Adrenal gland (tissue), 12 donors: ENCODE data around the gene RASSF1. TPM values are rescaled to one million over a fixed set of nuclear protein-coding genes. Genes with fewer than 3 reads are reported as not detected.

Source experiments
- DNase-seq, 7 donors: peaks; one replicate each; pipeline ENCODE4 v3.0.0-alpha.2; 2019 to 2020
- H3K27ac ChIP-seq, 5 donors: fragments of 200-600 bp; sonication (generic) in 4 of 5; 1 replicate in 3 of 5; 2 replicates in 2 of 5; pipeline versions ENCODE4 v1.5.1 to v1.8.0; 2016 to 2020; ENCODE audit warnings: mild to moderate bottlenecking in 1 of 5
- H3K27me3 ChIP-seq: fragments of 200-600 bp; 2 replicates; pipeline ENCODE4 v1.8.0; 2021
- H3K36me3 ChIP-seq, 2 donors: fragments of 200-600 bp; replicated peaks in 1 of 2; 1 replicate in 1 of 2; 2 replicates in 1 of 2; pipeline versions ENCODE4 v1.5.1 to v1.8.0; 2018 to 2022
- H3K4me1 ChIP-seq, 2 donors: fragments of 200-600 bp; replicated peaks in 1 of 2; 1 replicate in 1 of 2; 2 replicates in 1 of 2; pipeline versions ENCODE4 v1.5.1 to v1.8.0; 2018 to 2021
- H3K4me3 ChIP-seq, 4 donors: fragments of 200-600 bp; sonication (generic) in 3 of 4; one replicate each; pipeline ENCODE4 v1.5.1; 2016 to 2018
- H3K9me3 ChIP-seq, 3 donors: fragments of 200-600 bp; sonication (generic) in 1 of 3; replicated peaks in 1 of 3; 1 replicate in 2 of 3; 2 replicates in 1 of 3; pipeline versions ENCODE4 v1.5.1 to v1.8.0; 2016 to 2021
- POLR2A ChIP-seq, 2 donors: fragments of 450-650 bp; IDR thresholded peaks; one replicate each; pipeline ENCODE4 v1.6.1; 2017; ENCODE audit warnings: antibody characterized with exemption in 2 of 2, mild to moderate bottlenecking in 2 of 2, moderate library complexity in 1 of 2
- WGBS, 4 donors: extraction: QIAGEN DNeasy Blood & Tissue Kit in 2 of 4; methylation state at CpG; one replicate each; pipeline versions ENCODE4 v1.1.5 to v1.1.7; 2013 to 2017; 5-methylcytosine and 5-hydroxymethylcytosine counted together
- intact Hi-C, 2 donors: fragments of 100-400 bp; cut with DNase I; formaldehyde crosslinking; loops; one replicate each; pipeline versions ENCODE4 v1.14.1 to v1.15.0; 2022 to 2023
- polyA plus RNA-seq, 3 donors: library from polyadenylated mRNA; stranded (reverse); fragments of 200-250 nt in 2 of 3; fragments of 350-450 nt in 1 of 3; fragmentation: Illumina TruSeq in 1 of 3; extraction: RNeasy Lipid Tissue Mini Kit (QIAGEN cat#74804) in 1 of 3; gene quantifications; one replicate each; pipeline ENCODE4 v1.2.3, GENCODE V29; 2013 to 2014
- total RNA-seq, 9 donors: library from RNA; depleted of rRNA in 4 of 9; stranded (reverse); fragments of >200 nt in 4 of 9; fragments of 120-200 nt in 1 of 9; fragmentation: NEBNext Ultra II Directional in 1 of 9; extraction: Animal tissue kit (Norgen Biotek cat#: 25700) in 1 of 9; gene quantifications; one replicate each; pipeline versions ENCODE4 v1.1.0 to v1.2.4, GENCODE V29; 2013 to 2023
- TF ChIP-seq, protein P1 (sequence below), 6 experiments: fragments of 450-650 bp in 4 of 6; fragments of 200-600 bp in 2 of 6; sonication (generic) in 1 of 6; IDR thresholded peaks; 1 replicate in 5 of 6; 2 replicates in 1 of 6; pipeline versions ENCODE4 v1.5.1 to v1.8.0; 2016 to 2021; ENCODE audit warnings: antibody characterized with exemption in 6 of 6, mild to moderate bottlenecking in 2 of 6, moderate library complexity in 1 of 6
- donor health status: healthy with polysubstance abuse.
- donor health status: Bipolar disorder and iron deficiency.
- donor health status: DM: yes; HTN: yes; CAD: no.
- donor health status: DM: no; HTN: no; CAD: no.
- donor health status: DM: no; HTN: no; CAD: no.
- donor health status: DM: yes; HTN: yes; CAD: no.

The RASSF1 gene
- total and polyA plus RNA-seq, 12 donors: 9.6 to 27.4 (median 14.7) TPM

DNA sequence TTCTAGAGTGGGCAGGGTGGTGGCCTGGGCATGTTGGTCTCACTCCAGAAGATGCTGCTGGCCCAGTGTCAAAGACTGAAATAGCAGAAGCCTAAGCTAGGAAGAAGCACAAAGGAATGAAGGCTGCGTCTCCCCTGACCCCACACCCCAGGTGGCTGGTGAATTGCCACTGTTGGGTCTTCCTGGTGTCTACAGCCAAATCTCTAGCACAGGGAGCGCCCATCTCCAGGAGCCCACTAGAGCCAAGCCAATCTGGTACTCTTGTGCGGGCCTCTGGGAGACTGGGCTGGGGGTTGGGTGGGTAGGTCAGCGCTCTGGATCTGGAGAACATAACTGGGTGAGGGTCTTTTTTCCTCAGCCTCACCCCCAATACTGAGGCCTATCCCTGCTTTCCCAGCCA is 13.5 kb downstream of the RASSF1 start:
- no peaks in the 10 kb centered on the region for H3K9me3 ChIP-seq
- 59 to 75% (median 70%) methylated on average over 4 of the region's 4 CpGs for WGBS, 4 donors
- no peaks in the 10 kb centered on the region for H3K27me3 ChIP-seq
- peaks cover 16 to 43% of the 10 kb centered on the region in 2 donors for H3K4me1 ChIP-seq
- TF ChIP-seq, protein P1, sequence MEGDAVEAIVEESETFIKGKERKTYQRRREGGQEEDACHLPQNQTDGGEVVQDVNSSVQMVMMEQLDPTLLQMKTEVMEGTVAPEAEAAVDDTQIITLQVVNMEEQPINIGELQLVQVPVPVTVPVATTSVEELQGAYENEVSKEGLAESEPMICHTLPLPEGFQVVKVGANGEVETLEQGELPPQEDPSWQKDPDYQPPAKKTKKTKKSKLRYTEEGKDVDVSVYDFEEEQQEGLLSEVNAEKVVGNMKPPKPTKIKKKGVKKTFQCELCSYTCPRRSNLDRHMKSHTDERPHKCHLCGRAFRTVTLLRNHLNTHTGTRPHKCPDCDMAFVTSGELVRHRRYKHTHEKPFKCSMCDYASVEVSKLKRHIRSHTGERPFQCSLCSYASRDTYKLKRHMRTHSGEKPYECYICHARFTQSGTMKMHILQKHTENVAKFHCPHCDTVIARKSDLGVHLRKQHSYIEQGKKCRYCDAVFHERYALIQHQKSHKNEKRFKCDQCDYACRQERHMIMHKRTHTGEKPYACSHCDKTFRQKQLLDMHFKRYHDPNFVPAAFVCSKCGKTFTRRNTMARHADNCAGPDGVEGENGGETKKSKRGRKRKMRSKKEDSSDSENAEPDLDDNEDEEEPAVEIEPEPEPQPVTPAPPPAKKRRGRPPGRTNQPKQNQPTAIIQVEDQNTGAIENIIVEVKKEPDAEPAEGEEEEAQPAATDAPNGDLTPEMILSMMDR (IDR thresholded peaks at IDR 0.05): no peak
- TF ChIP-seq POLR2A (IDR thresholded peaks at IDR 0.05): no peak
- peak in 1 of 7 donors; percentile 56 for DNase-seq
- H3K36me3 ChIP-seq: peaks cover 0 to 42% of the 10 kb centered on the region in 2 donors
- intact Hi-C loops: no loop called here
- H3K27ac ChIP-seq: peak overlapping the region in 1 of 5 donors; percentile 11
- peak overlapping the region in 2 of 4 donors; percentile 63 to 83 for H3K4me3 ChIP-seq

GRCh38 chr3:50326182-50326541 is 14.5 kb downstream of the RASSF1 start:
- intact Hi-C loops: no loop called here
- DNase-seq: no peak
- TF ChIP-seq, protein P1 (IDR thresholded peaks at IDR 0.05): no peak
- TF ChIP-seq POLR2A (IDR thresholded peaks at IDR 0.05): no peak
- Histone ChIP-seq H3K4me3 (no peak overlapping the region), H3K27ac (no peak overlapping the region), H3K27me3 (no peaks in the 10 kb centered on the region), H3K36me3 (peaks cover 0 to 33% of the 10 kb centered on the region in 2 donors), H3K9me3 (no peaks in the 10 kb centered on the region), H3K4me1 (peaks cover 20 to 48% of the 10 kb centered on the region in 2 donors)
- WGBS, 4 donors: 84 to 90% (median 85%) methylated on average over 8 of the region's 8 CpGs

GRCh38 chr3:50325497-50326181 is 15.0 kb downstream of the RASSF1 start:
- whole genome bisulfite sequencing, 4 donors: 73 to 82% (median 78%) methylated on average over 11 of the region's 11 CpGs
- Histone ChIP-seq H3K27me3 (no peaks in the 10 kb centered on the region), H3K4me1 (peaks cover 21 to 48% of the 10 kb centered on the region in 2 donors), H3K27ac (peak overlapping the region in 1 of 5 donors; percentile 98), H3K36me3 (peaks cover 0 to 27% of the 10 kb centered on the region in 2 donors), H3K9me3 (no peaks in the 10 kb centered on the region), H3K4me3 (no peak overlapping the region)
- intact Hi-C loops: no loop called here
- no peak for DNase-seq
- TF ChIP-seq, protein P1 (IDR thresholded peaks at IDR 0.05): no peak
- TF ChIP-seq POLR2A (IDR thresholded peaks at IDR 0.05): no peak

GRCh38 chr3:50325113-50325480 is 15.5 kb downstream of the RASSF1 start:
- peaks cover 0 to 22% of the 10 kb centered on the region in 2 donors for H3K36me3 ChIP-seq
- no peak for TF ChIP-seq POLR2A (IDR thresholded peaks at IDR 0.05)
- TF ChIP-seq, protein P1 (IDR thresholded peaks at IDR 0.05): no peak
- H3K27ac ChIP-seq: peak overlapping the region in 1 of 5 donors; percentile 98
- no peak for DNase-seq
- no peaks in the 10 kb centered on the region for H3K9me3 ChIP-seq
- intact Hi-C loops: no loop called here
- no peaks in the 10 kb centered on the region for H3K27me3 ChIP-seq
- peaks cover 26 to 54% of the 10 kb centered on the region in 2 donors for H3K4me1 ChIP-seq
- no peak overlapping the region for H3K4me3 ChIP-seq
- 63 to 83% (median 70%) methylated on average over 2 of the region's 2 CpGs for WGBS, 4 donors
